SK-N-SH treated with all-trans-retinoic acid at 6 μM for 48 hours (cell line): ENCODE results near the gene VSTM4.

ENCODE experiments used
- ATAC-seq: fragments of 200-7000 bp; cut with Tn5 transposase; 3 replicates; pipeline ENCODE4 v1.9.1; 2020; ENCODE audit warnings: mild to moderate bottlenecking, moderate library complexity
- ARNTL ChIP-seq: fragments of 450-650 bp; formaldehyde crosslinking; IDR thresholded peaks from 2 replicates; pipeline ENCODE4 v1.5.0; 2020; ENCODE audit warnings: low read depth, mild to moderate bottlenecking, moderate library complexity, borderline replicate concordance
- BACH2 ChIP-seq: fragments of 250-450 bp; sonication (Bioruptor Pico); IDR thresholded peaks from 2 replicates; pipeline ENCODE4 v1.9.0; 2021; ENCODE audit warnings: mild to moderate bottlenecking, borderline replicate concordance
- CSDC2 ChIP-seq: fragments of 250-450 bp; sonication (Bioruptor Pico); IDR thresholded peaks from 2 replicates; pipeline ENCODE4 v1.5.0; 2020; ENCODE audit warnings: mild to moderate bottlenecking, moderate library complexity
- CSRNP3 ChIP-seq: fragments of 250-450 bp; sonication (Bioruptor Pico); IDR thresholded peaks from 2 replicates; pipeline ENCODE4 v1.5.1; 2021; ENCODE audit warnings: mild to moderate bottlenecking, moderate library complexity
- ESRRG ChIP-seq: fragments of 250-450 bp; sonication (Bioruptor Pico); IDR thresholded peaks from 2 replicates; pipeline ENCODE4 v1.6.1; 2021; ENCODE audit warnings: mild to moderate bottlenecking
- GLIS3 ChIP-seq: fragments of 250-450 bp; sonication (Bioruptor Pico); IDR thresholded peaks from 2 replicates; pipeline ENCODE4 v1.5.0; 2020; ENCODE audit warnings: mild to moderate bottlenecking, moderate library complexity
- ISL1 ChIP-seq: fragments of 250-450 bp; sonication (Bioruptor Pico); IDR thresholded peaks from 2 replicates; pipeline ENCODE4 v2.1.2; 2022; ENCODE audit warnings: mild to moderate bottlenecking, moderate library complexity
- OSR1 ChIP-seq: fragments of 250-450 bp; sonication (Bioruptor Pico); IDR thresholded peaks from 2 replicates; pipeline ENCODE4 v1.8.0; 2022; ENCODE audit warnings: moderate library complexity, mild to moderate bottlenecking, inconsistent platforms
- PPARA ChIP-seq: fragments of 250-450 bp; sonication (Bioruptor Pico); IDR thresholded peaks from 2 replicates; pipeline ENCODE4 v1.5.0; 2020; ENCODE audit warnings: mild to moderate bottlenecking, borderline replicate concordance
- RARB ChIP-seq: fragments of 250-450 bp; sonication (Bioruptor Pico); IDR thresholded peaks from 2 replicates; pipeline ENCODE4 v1.8.0; 2021; ENCODE audit warnings: mild to moderate bottlenecking, moderate library complexity
- SNAI2 ChIP-seq: fragments of 250-450 bp; sonication (Bioruptor Pico); IDR thresholded peaks from 2 replicates; pipeline ENCODE4 v1.5.0; 2020; ENCODE audit warnings: mild to moderate bottlenecking, moderate library complexity
- TCF4 ChIP-seq: fragments of 250-450 bp; sonication (Bioruptor Pico); IDR thresholded peaks from 2 replicates; pipeline ENCODE4 v1.8.0; 2021; ENCODE audit warnings: mild to moderate bottlenecking, moderate library complexity, borderline replicate concordance
- TOX ChIP-seq: fragments of 250-450 bp; sonication (Bioruptor Pico); IDR thresholded peaks from 2 replicates; pipeline ENCODE4 v1.8.0; 2021; ENCODE audit warnings: mild to moderate bottlenecking, moderate library complexity, borderline replicate concordance
- TSHZ2 ChIP-seq: fragments of 250-450 bp; sonication (Bioruptor Pico); IDR thresholded peaks from 2 replicates; pipeline ENCODE4 v1.5.0; 2020; ENCODE audit warnings: mild to moderate bottlenecking, moderate library complexity
- ZC3H10 ChIP-seq: fragments of 250-450 bp; sonication (Bioruptor Pico); IDR thresholded peaks from 2 replicates; pipeline ENCODE4 v1.5.1; 2021; ENCODE audit warnings: mild to moderate bottlenecking, moderate library complexity
- ZFP3 ChIP-seq: fragments of 250-450 bp; sonication (Bioruptor Pico); IDR thresholded peaks from 2 replicates; pipeline ENCODE4 v1.5.0; 2020; ENCODE audit warnings: mild to moderate bottlenecking, moderate library complexity
- ZFP30 ChIP-seq: fragments of 450-650 bp; formaldehyde crosslinking; IDR thresholded peaks from 2 replicates; pipeline ENCODE4 v1.5.0; 2022; ENCODE audit warnings: mild to moderate bottlenecking, moderate library complexity
- ZNF70 ChIP-seq: fragments of 450-650 bp; formaldehyde crosslinking; IDR thresholded peaks from 2 replicates; pipeline ENCODE4 v1.5.0; 2020; ENCODE audit warnings: mild to moderate bottlenecking, moderate library complexity

Gene VSTM4

GRCh38 chr10:49070701-49071100 is 44.6 kb downstream of the VSTM4 start:
- TF ChIP-seq ARNTL (CRISPR knock-in tag) (no peak), CSRNP3 (no peak), RARB (CRISPR knock-in tag) (no peak), GLIS3 (no peak), TOX (CRISPR knock-in tag) (no peak), CSDC2 (no peak), TSHZ2 (CRISPR knock-in tag) (no peak), SNAI2 (no peak), PPARA (no peak), ZNF70 (CRISPR knock-in tag) (no peak), ISL1 (no peak), TCF4 (no peak), ZFP3 (CRISPR knock-in tag) (no peak), ZFP30 (CRISPR knock-in tag) (no peak), OSR1 (CRISPR knock-in tag) (no peak)
- no peak for ATAC-seq

GRCh38 chr10:49068672-49069217 is 46.6 kb downstream of the VSTM4 start:
- TF ChIP-seq PPARA = no peak
- no peak for ATAC-seq

- ATAC-seq = no peak
Observed at GRCh38 chr10:49068209-49068608, 47.1 kb downstream of the VSTM4 start.

More at GRCh38 chr10:49068209-49068608, 47.1 kb downstream of the VSTM4 start:
- TF ChIP-seq PPARA = no peak
- no peak for TF ChIP-seq TOX (CRISPR knock-in tag)
- TF ChIP-seq TCF4 = no peak
- no peak for TF ChIP-seq TSHZ2 (CRISPR knock-in tag)
- TF ChIP-seq CSDC2 = no peak
- TF ChIP-seq ESRRG = no peak
- TF ChIP-seq ZNF70 (CRISPR knock-in tag) = no peak
- no peak for TF ChIP-seq ZC3H10 (CRISPR knock-in tag)
- TF ChIP-seq SNAI2 = no peak
- TF ChIP-seq GLIS3 = no peak
- no peak for TF ChIP-seq BACH2 (CRISPR knock-in tag)
- TF ChIP-seq ARNTL (CRISPR knock-in tag) = no peak
- TF ChIP-seq ZFP30 (CRISPR knock-in tag) = no peak
- TF ChIP-seq ZFP3 (CRISPR knock-in tag) = no peak
